Stimulated activated CD4-positive, alpha-beta T cell treated with anti-CD3 and anti-CD28 coated beads, TNF-alpha, amount 100 ng/mL, for 4 hours (primary cell): ENCODE data around the gene MFN2.

ENCODE experiments used
- DNase-seq, 3 experiments: peaks; one replicate each; pipeline ENCODE4 v3.0.0-alpha.2; 2020; ENCODE audit warnings: low read depth in 3 of 3

MFN2 gene

GRCh38 chr1:12049616-12050015 is 69.4 kb downstream of the MFN2 start:
- DNase-seq = no peak

DNA sequence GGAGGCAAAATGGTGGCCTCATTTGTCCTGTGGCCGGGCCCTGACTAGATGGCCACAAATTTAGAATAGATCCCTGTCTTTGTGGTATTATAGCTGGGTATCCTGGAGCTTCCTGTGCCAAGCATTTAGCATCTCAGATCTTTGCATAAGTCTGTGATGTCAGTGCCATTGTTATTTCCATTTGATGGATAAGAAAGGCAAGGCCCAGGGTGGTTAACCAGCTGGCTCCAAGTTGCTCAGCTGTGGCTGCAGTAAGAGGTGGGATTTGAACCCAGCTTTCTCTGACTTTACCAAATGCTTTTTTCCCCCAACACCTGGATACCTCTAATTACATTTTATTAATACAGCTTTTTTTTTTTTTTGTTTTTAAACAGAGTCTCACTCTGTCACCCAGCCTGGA is 71.1 kb downstream of the MFN2 start:
- DNase-seq = no peak

- DNase-seq = no peak
Measured at GRCh38 chr1:12052008-12052573, 71.8 kb downstream of the MFN2 start.

DNA sequence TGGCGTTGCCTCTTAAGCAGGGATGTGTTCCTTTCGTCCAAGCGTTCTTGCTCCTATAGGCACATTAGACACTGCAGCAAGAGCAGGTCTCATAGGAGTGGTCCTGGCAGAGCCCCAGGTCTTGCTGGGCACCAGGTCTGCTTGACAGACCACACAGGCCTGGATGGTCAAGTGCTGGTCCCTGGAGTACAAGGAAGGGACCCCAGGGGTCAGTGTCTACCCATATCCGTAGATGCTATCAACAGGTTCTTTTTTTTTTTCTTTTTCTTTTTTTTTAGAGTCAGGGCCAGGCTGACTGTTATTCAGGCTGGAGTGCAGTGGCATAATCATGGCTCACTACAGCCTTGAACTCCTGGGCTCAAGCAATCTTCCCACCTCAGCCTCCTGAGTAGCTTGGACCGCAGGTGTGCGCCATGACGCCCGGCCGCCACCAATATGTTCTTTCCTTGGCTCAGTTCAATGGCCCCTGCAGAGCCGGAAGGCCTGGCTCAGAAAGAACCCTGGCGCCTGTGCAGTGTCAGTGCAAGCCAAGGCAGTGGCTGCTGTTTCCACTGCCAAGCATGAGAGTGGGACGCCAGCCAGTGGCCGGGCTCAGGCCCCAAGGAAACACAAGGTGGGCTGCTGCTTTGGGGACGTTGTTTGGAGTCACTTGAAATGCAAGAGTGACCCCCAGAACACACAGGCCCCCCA is 72.9 kb downstream of the MFN2 start:
- no peak for DNase-seq

DNA sequence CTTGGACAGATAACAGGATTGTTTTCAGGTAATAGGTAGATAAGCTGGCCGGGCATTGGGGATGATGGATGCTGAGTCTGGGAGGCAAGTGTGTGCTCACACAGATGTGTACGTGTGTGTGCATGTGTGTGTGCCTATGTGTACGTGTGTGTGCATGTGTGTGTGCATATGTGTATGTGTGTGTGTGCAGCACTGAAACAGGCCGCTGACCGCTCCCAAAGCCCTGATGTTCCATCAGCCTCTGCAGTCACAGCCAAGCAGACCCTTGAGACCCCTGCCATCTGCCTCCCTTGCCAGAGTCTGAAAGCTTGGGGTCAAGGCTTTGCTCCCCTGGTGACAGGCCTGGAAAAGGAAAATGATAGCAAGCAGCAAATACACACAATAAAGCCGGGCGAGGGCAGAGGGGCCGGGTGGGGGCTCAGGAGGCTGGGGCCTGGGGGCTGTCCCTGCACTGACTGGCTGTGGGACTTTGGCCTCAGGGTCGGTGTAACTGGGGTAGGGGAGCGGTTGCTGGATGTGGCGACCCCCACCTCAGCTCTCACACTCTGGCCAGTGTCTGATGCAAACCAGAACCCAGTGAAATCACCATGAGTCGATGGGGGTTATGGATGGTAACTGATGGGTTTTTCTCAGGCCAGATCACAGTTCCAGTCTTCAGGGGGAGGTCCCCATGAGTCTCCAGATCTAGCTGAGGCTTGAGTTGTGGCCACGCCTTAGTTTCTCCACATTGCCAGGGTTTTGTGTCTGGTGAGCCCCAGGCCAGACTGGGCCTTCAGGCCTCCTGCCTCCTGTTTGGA is 73.7 kb downstream of the MFN2 start:
- DNase-seq = no peak

DNA sequence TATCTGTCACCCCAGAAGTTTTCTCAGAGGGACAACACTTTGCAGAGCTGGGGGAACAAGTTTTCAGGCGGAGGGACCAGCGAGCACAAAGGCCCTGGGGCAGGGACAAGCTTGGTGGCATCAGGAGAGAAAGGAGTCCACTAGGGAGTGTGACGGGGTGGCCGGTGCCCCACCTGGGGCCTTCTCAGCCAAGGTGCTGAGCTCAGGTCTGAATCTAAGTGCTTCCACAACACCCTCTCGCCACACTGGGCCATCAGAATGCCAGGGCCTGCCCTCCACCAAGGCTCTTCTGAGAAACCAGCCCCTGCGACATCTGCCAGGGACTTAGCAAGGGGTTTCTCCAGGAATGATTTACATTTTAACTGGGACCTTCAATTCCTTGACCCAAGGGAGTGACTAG is 75.0 kb downstream of the MFN2 start:
- no peak for DNase-seq

- no peak for DNase-seq
Measured at GRCh38 chr1:12056331-12056841, 76.1 kb downstream of the MFN2 start.

- no peak for DNase-seq
Measured at GRCh38 chr1:12057382-12057781, 77.1 kb downstream of the MFN2 start.

GRCh38 chr1:12057940-12058687 is 77.9 kb downstream of the MFN2 start:
- no peak for DNase-seq

DNA sequence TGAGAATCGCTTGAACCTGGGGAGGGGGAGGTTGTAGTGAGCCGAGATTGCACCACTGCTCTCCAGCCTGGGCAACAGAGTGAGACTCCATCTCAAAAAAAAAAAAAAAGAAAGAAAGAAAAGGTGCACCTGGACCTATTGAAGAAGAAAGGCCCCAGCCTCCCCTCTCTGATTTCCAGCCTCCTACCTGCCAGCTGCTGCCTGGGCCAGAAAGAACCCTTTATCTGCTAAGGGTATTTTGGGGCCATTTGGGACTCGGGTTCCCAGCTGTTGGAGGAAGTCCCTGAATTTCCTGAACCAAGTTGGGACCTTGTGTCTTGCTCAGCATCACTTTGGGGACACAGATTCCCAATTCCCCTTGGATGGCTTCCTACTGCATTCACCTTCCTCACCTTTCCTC is 79.0 kb downstream of the MFN2 start:
- DNase-seq = no peak

DNA sequence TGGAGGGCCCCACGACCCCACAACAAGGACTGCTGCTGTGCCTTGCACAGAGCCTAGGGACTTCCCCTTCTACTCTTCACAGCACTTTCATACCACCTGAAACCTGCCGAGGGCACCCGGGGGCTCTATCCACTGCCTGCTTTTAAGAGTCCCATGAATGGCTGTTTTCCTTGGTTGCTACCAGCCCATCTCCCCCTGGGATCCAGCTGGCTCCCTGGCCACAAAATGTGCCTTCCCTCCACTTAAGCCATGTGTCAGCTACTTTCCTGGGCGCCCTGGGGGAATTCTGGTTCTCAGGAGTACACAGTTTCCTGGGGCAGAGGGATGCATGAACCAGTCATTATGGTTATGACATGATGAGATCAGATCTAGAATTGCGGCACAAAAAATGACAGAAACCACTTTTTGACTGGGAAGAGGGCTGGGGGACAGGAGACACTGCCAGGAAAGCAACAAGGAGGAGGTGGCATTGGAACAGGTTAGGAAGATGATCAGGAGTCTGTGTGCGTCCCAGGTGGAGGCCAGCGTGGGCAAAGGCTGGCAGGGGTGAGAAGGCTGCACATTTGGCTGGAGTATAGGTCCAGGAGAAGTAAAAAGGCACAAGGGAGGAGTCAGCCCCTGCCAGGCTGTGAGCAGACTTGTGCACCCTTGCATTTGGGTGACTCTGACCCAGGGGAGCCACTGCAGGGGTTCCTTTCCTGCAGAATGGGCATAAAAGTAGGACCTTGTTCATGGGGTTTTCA is 79.6 kb downstream of the MFN2 start:
- no peak for DNase-seq

DNA sequence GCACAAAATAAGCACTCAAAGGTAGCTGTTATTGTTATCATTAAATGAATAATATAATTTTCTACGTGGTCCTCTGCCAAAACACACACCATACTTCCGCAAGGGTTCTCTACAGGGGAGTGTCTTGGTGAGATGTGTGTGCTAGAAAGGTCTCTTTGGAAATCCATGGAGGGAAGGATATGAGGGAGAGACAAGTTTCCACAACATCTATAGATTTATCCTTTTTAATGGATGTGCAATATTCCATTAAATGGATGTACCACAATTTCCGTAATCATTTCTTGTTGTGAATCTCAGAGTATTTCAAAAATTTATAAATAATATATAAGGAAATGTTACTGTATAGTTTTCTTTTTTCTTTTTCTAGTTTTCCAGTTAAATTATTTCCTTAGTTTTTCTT is 80.3 kb downstream of the MFN2 start:
- no peak for DNase-seq
